ENCODE data around the gene AIF1L.

DNA sequence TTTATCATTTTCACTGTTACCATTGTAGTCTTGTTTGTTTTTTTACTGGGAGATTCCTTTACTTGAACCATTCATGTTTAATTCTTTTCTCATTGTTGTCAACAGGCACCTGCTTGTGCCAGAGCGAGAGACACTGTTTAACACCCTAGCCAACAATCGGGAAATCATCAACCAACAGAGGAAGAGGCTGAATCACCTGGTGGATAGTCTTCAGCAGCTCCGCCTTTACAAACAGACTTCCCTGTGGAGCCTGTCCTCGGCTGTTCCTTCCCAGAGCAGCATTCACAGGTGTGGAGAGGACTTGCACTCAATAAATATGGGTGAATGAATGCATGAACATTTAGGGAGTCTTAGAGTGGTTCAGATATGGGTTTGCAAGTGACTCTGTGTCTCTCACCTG, 66.6 kb downstream of the AIF1L start:
- TF ChIP-seq, protein P1, sequence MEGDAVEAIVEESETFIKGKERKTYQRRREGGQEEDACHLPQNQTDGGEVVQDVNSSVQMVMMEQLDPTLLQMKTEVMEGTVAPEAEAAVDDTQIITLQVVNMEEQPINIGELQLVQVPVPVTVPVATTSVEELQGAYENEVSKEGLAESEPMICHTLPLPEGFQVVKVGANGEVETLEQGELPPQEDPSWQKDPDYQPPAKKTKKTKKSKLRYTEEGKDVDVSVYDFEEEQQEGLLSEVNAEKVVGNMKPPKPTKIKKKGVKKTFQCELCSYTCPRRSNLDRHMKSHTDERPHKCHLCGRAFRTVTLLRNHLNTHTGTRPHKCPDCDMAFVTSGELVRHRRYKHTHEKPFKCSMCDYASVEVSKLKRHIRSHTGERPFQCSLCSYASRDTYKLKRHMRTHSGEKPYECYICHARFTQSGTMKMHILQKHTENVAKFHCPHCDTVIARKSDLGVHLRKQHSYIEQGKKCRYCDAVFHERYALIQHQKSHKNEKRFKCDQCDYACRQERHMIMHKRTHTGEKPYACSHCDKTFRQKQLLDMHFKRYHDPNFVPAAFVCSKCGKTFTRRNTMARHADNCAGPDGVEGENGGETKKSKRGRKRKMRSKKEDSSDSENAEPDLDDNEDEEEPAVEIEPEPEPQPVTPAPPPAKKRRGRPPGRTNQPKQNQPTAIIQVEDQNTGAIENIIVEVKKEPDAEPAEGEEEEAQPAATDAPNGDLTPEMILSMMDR (conservative IDR thresholded peaks at IDR 0.05), result no peak
- TF ChIP-seq ZFX (IDR thresholded peaks at IDR 0.05), result no peak

Measured in C4-2B (cell line).